ENCODE results near the gene EHBP1.

DNA sequence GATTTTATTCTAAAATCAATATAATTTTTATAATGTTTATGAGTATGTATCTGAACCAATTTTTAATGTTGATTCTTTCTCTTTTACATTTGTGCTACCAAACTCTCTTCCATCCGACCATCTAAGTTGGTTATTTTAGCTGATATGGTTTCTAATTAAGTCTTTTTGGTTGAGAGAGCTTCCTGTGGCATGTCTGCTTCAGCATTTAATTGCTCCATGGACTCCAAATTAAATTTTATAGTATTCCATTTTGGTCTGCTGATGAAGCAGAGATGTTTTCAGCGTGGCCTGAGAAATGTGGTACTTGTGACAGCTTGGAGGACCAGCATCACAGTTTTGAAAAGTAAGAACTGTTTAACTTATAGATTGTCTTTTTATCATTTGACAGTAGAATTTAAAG is 105.6 kb downstream of the EHBP1 start:
- TF ChIP-seq, protein P1, sequence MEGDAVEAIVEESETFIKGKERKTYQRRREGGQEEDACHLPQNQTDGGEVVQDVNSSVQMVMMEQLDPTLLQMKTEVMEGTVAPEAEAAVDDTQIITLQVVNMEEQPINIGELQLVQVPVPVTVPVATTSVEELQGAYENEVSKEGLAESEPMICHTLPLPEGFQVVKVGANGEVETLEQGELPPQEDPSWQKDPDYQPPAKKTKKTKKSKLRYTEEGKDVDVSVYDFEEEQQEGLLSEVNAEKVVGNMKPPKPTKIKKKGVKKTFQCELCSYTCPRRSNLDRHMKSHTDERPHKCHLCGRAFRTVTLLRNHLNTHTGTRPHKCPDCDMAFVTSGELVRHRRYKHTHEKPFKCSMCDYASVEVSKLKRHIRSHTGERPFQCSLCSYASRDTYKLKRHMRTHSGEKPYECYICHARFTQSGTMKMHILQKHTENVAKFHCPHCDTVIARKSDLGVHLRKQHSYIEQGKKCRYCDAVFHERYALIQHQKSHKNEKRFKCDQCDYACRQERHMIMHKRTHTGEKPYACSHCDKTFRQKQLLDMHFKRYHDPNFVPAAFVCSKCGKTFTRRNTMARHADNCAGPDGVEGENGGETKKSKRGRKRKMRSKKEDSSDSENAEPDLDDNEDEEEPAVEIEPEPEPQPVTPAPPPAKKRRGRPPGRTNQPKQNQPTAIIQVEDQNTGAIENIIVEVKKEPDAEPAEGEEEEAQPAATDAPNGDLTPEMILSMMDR (IDR thresholded peaks at IDR 0.05), result no peak
- no peak for TF ChIP-seq POLR2A (IDR thresholded peaks at IDR 0.05)
